Transverse colon (tissue), 3 donors: ENCODE measurements around the gene ZG16.

Experiments used
- CTCF ChIP-seq, 5 experiments: fragments of 200-600 bp in 3 of 5; fragments of 450-650 bp in 2 of 5; sonication (generic) in 3 of 5; IDR thresholded peaks; 1 replicate in 2 of 5; 2 replicates in 3 of 5; pipeline ENCODE4 v1.5.1; 2016 to 2017; ENCODE audit warnings: antibody characterized with exemption in 5 of 5, inconsistent platforms in 3 of 5, mild to moderate bottlenecking in 2 of 5, moderate library complexity in 1 of 5
- EP300 ChIP-seq: sonication (generic); formaldehyde crosslinking; IDR thresholded peaks from one replicate; pipeline ENCODE4 v1.6.1; 2017; ENCODE audit warnings: antibody characterized with exemption, low read depth
- POLR2A ChIP-seq: fragments of 450-650 bp; IDR thresholded peaks from one replicate; pipeline ENCODE4 v1.6.1; 2016; ENCODE audit warnings: antibody characterized with exemption, mild to moderate bottlenecking, moderate library complexity

- TF ChIP-seq CTCF (IDR thresholded peaks at IDR 0.05) (no peak), POLR2A (no peak), EP300 (no peak)
These were observed 35.8 kb downstream of the ZG16 start for GRCh38 chr16:29813644-29814562.
